ENCODE data around the gene CA5A. TPM values are rescaled to one million over a fixed set of nuclear protein-coding genes. Genes with fewer than 3 reads are reported as not detected.
"Not testable (repeated sequence)": the region's sequence is repeated elsewhere in the genome, so short reads cannot be mapped to it uniquely, and the experiment has no call there.

The CA5A gene
- total RNA-seq, 2 donors from 2014 or later = not detected

DNA sequence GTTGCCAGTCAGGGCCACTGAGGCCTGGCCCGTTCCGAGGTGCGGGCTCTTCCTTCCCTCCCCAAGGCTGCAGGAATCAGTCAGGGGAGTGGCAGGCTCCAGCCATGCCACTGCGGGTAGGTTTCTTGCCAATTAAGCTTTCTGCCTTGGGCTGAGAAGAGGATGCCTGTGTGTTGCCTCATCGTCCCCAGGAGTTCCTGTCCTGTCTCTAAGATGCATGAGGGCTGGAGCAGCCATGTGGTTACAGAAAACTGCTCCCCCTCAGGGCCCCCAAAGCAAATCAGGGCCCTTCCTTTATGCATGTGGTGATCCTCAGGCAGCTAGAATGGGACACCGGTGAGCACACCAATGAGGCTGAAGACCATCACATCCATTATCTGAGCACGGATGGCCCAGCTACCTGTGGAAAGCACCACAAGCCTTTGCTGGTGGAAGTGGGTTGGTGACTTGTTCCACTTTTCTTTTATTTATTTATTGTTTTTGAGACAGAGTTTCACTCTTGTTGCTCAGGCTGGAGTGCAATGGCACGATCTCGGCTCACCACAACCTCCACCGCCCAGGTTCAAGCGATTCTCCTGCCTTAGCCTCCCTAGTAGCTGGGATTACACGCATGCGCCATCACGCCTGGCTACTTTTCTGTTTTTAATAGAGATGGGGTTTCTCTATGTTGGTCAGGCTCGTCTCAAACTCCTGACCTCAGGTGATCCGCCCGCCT is 40.0 kb downstream of the CA5A start:
- DNase-seq (ENCODE audit: low spot score); H3K36me3 Mint-ChIP-seq; H3K9me3 Mint-ChIP-seq; H3K27me3 Mint-ChIP-seq: not testable (repeated sequence)
- Mint-ChIP-seq H3K4me3 (peak overlapping the region; percentile 78), H3K4me1 (ENCODE audit: low read depth in 2 of 2) (peaks cover 28 to 34% of the 10 kb centered on the region in 2 donors), H3K27ac (peak overlapping the region; percentile 85 to 93)
- ATAC-seq = peak; percentile 34 to 43

DNA sequence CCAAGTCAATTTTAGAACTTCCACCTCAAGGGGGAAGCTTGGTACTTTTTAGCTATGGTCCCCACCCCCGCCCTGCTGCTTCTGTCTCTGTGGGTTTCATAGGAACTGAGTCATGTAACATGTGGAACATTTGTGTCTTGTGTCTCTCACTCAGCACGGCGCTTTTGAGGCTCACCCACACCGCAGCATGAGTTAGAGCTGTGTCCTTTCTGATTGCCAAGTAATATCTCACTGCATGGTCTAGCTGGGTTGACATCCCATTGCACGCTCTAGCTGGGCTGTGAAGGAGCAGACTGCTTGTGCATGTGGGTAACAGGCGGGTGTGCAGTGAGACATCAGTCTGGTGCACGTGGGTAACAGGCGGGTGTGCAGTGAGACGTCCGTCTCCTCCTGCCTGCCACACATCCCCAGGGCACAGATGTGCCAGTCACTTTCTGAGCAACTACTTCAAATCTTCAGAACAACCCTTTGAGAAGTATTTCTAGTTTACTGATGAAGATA is 40.6 kb downstream of the CA5A start:
- Mint-ChIP-seq H3K27ac (peak overlapping the region; percentile 85 to 93), H3K36me3 (no peaks in the 10 kb centered on the region), H3K4me3 (peak overlapping the region; percentile 78), H3K9me3 (no peaks in the 10 kb centered on the region), H3K4me1 (ENCODE audit: low read depth in 2 of 2) (peaks cover 28 to 34% of the 10 kb centered on the region in 2 donors), H3K27me3 (no peaks in the 10 kb centered on the region)
- ATAC-seq (peak; percentile 95 to 98), DNase-seq (ENCODE audit: low spot score) (peak; percentile 89)

GRCh38 chr16:87894005-87894404 is 42.3 kb downstream of the CA5A start:
- H3K4me3 Mint-ChIP-seq; H3K27ac Mint-ChIP-seq; DNase-seq (ENCODE audit: low spot score); H3K9me3 Mint-ChIP-seq; ATAC-seq; H3K27me3 Mint-ChIP-seq; H3K36me3 Mint-ChIP-seq: not testable (repeated sequence)
- peaks cover 28 to 34% of the 10 kb centered on the region in 2 donors for H3K4me1 Mint-ChIP-seq (ENCODE audit: low read depth in 2 of 2)

- H3K27ac Mint-ChIP-seq = no peak overlapping the region
- H3K4me3 Mint-ChIP-seq = no peak overlapping the region
- H3K9me3 Mint-ChIP-seq = no peaks in the 10 kb centered on the region
- ATAC-seq (no peak), DNase-seq (ENCODE audit: low spot score) (no peak)
- peaks cover 4% of the 10 kb centered on the region for H3K36me3 Mint-ChIP-seq
- no peaks in the 10 kb centered on the region for H3K27me3 Mint-ChIP-seq
- peaks cover 15 to 18% of the 10 kb centered on the region in 2 donors for H3K4me1 Mint-ChIP-seq (ENCODE audit: low read depth in 2 of 2)
These were observed 44.6 kb downstream of the CA5A start for GRCh38 chr16:87891764-87892163.

DNA sequence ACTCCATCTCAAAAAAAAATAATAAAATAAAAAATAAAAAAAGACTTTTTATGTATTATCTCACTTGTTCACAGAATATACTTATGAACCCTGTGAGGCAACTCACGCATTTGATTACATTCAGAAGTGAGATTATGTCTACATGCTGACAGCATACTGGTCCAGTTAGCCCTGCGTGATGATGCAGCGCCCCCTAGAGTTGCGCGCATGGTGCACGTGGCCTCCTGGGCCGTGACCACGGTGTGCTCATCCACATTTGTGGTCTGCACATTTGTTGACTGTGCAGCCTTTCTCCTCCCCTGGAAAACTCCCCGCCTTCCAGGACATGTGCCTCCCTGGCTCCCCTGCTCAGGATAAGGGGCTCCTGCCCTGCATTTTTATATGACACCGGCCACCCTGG is 46.6 kb downstream of the CA5A start:
- not testable (repeated sequence) for H3K27ac Mint-ChIP-seq; H3K27me3 Mint-ChIP-seq; DNase-seq (ENCODE audit: low spot score); H3K9me3 Mint-ChIP-seq; H3K4me1 Mint-ChIP-seq (ENCODE audit: low read depth in 2 of 2); H3K4me3 Mint-ChIP-seq; H3K36me3 Mint-ChIP-seq
- peak; percentile 48 to 59 for ATAC-seq

GRCh38 chr16:87888346-87888745 is 48.0 kb downstream of the CA5A start:
- not testable (repeated sequence) for ATAC-seq; DNase-seq (ENCODE audit: low spot score); H3K4me1 Mint-ChIP-seq (ENCODE audit: low read depth in 2 of 2); H3K4me3 Mint-ChIP-seq; H3K27ac Mint-ChIP-seq; H3K27me3 Mint-ChIP-seq; H3K9me3 Mint-ChIP-seq; H3K36me3 Mint-ChIP-seq

GRCh38 chr16:87887931-87888330 is 48.4 kb downstream of the CA5A start:
- not testable (repeated sequence) for H3K9me3 Mint-ChIP-seq; ATAC-seq; DNase-seq (ENCODE audit: low spot score); H3K36me3 Mint-ChIP-seq; H3K4me3 Mint-ChIP-seq; H3K4me1 Mint-ChIP-seq (ENCODE audit: low read depth in 2 of 2); H3K27ac Mint-ChIP-seq; H3K27me3 Mint-ChIP-seq

DNA sequence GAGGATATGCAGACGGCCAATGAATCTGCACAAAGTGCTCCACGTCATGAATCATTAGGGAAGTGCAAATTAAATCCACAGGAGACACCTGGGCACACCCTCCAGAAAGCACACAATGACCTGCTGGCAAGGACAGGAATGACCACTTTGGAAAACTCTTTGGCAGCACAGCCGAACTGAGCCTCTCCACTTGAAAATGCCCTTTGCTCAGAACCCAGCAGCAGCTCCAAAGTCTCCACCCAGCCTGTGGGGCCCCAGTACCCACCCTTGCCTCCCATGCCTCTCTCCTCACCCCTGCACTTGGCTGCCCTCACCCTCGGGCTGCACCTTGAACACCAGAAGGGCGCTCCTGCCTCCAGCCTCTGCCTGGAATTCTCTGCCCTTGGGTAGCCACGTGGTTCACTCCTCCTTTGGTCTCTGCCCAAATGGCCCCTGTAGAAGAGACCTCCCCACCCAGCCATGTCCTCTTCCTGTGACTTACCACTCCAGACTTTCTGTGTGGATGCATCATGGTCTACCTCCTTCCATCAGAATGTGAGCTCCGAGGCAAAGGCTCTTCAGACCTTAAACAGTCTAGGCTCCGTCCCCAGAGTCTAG is 50.9 kb downstream of the CA5A start:
- H3K9me3 Mint-ChIP-seq; H3K36me3 Mint-ChIP-seq; H3K4me3 Mint-ChIP-seq; DNase-seq (ENCODE audit: low spot score); H3K4me1 Mint-ChIP-seq (ENCODE audit: low read depth in 2 of 2); H3K27ac Mint-ChIP-seq: not testable (repeated sequence)
- peak in 1 of 2 donors; percentile 17 for ATAC-seq
- peaks cover 12 to 14% of the 10 kb centered on the region in 2 donors for H3K27me3 Mint-ChIP-seq

DNA sequence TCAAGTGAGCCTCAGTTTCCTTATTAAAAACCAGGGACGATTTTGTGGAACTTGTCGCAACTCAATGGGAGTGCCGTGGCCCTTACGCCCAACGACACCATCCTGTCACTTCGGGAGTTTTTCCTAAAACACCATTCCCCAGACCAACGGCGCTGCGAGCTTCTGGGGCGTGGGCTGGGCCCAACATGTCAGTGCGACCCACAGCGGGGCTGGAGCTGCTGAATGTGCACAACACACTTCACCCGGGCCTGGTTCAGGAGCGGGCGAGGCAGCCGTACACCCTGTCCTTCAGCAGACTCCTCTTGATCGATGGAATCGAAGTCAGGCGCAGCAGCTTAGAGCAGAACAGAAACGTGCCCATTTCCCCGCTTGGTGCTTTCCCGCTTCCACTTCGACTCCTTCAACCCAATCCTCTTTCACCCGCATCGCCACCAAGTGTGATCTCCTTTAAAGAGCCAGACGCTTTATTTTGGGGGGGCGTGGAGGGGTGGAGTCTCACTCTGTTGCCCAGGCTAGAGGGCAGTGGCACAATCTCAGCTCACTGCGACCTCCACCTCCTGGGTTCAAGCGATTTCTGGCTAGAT is 53.8 kb downstream of the CA5A start:
- H3K27ac Mint-ChIP-seq = no peak overlapping the region
- ATAC-seq (no peak), DNase-seq (ENCODE audit: low spot score) (no peak)
- H3K4me1 Mint-ChIP-seq (ENCODE audit: low read depth in 2 of 2) = peaks cover 5 to 8% of the 10 kb centered on the region in 2 donors
- H3K27me3 Mint-ChIP-seq = peaks cover 17 to 22% of the 10 kb centered on the region in 2 donors
- no peak overlapping the region for H3K4me3 Mint-ChIP-seq
- H3K36me3 Mint-ChIP-seq = peaks cover 5% of the 10 kb centered on the region
- H3K9me3 Mint-ChIP-seq = no peaks in the 10 kb centered on the region

GRCh38 chr16:87881324-87882200 is 54.8 kb downstream of the CA5A start:
- peaks cover 17 to 22% of the 10 kb centered on the region in 2 donors for H3K27me3 Mint-ChIP-seq
- H3K4me1 Mint-ChIP-seq (ENCODE audit: low read depth in 2 of 2) = peaks cover 5 to 8% of the 10 kb centered on the region in 2 donors
- H3K36me3 Mint-ChIP-seq = peaks cover 5% of the 10 kb centered on the region
- no peak overlapping the region for H3K4me3 Mint-ChIP-seq
- ATAC-seq (no peak), DNase-seq (ENCODE audit: low spot score) (no peak)
- no peak overlapping the region for H3K27ac Mint-ChIP-seq
- H3K9me3 Mint-ChIP-seq = no peaks in the 10 kb centered on the region

DNA sequence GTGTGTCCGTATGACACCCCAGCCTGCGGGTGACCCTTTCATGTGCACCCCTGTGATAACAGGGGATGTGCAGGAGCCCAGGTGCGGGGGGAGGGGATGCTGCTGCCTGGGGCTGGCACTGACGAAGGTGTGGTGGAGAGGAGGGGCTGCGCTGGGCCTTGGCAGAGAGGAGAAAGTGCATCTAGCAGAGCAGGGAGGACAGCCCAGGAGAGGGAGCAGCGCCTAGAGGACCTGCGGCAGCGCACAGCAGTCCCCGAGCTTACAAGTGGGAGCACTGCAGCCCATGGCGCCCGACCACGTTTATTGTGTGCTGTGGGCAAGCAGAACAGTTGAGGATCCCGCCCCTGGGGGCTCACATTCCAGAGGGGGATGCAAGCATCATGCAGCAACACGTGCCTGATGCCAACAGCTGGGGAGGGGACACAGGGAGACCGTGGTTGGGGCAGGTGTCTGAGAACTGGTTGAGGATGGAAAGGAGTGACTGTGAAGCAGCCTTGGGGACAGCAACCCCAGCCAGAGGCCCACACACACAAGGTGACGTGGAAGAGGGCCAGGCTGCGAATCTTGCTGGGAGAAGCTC is 56.1 kb downstream of the CA5A start:
- peak overlapping the region in 1 of 2 donors; percentile 20 for H3K27ac Mint-ChIP-seq
- peaks cover 5% of the 10 kb centered on the region for H3K36me3 Mint-ChIP-seq
- peaks cover 6 to 9% of the 10 kb centered on the region in 2 donors for H3K4me1 Mint-ChIP-seq (ENCODE audit: low read depth in 2 of 2)
- H3K9me3 Mint-ChIP-seq = no peaks in the 10 kb centered on the region
- H3K4me3 Mint-ChIP-seq = no peak overlapping the region
- DNase-seq (ENCODE audit: low spot score) (no peak), ATAC-seq (no peak)
- H3K27me3 Mint-ChIP-seq = peaks cover 11 to 17% of the 10 kb centered on the region in 2 donors

DNA sequence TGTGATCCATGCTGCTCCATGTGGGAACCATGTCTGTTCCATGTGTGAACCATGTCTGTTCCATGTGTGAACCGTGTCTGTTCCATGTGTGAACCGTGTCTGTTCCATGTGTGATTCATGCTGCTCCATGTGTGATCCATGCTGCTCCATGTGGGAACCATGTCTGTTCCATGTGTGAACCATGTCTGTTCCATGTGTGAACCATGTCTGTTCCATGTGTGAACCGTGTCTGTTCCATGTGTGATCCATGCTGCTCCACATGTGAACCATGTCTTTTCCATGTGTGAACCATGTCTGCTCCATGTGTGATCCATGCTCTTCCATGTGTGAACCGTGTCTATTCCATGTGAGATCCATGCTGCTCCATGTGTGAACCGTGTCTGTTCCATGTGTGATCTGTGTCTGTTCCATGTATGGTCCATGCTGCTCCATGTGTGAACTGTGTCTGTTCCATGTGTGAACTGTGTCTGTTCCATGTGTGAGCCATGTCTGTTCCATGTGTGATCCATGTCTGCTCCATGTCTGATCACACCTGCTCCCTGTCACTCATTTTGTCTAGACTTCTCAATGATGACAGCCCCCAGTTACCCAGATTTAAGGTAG is 56.8 kb downstream of the CA5A start:
- not testable (repeated sequence) for H3K9me3 Mint-ChIP-seq; H3K36me3 Mint-ChIP-seq; H3K4me3 Mint-ChIP-seq; DNase-seq (ENCODE audit: low spot score); H3K27ac Mint-ChIP-seq; ATAC-seq
- H3K27me3 Mint-ChIP-seq = peaks cover 17 to 18% of the 10 kb centered on the region in 2 donors
- H3K4me1 Mint-ChIP-seq (ENCODE audit: low read depth in 2 of 2) = peaks cover 12 to 13% of the 10 kb centered on the region in 2 donors

GRCh38 chr16:87878704-87879103 is 57.6 kb downstream of the CA5A start:
- Mint-ChIP-seq H3K9me3 (no peaks in the 10 kb centered on the region), H3K4me1 (ENCODE audit: low read depth in 2 of 2) (peaks cover 12 to 13% of the 10 kb centered on the region in 2 donors), H3K36me3 (peaks cover 5% of the 10 kb centered on the region), H3K27ac (no peak overlapping the region), H3K27me3 (peaks cover 16 to 18% of the 10 kb centered on the region in 2 donors), H3K4me3 (no peak overlapping the region)
- DNase-seq (ENCODE audit: low spot score) (no peak), ATAC-seq (no peak)
